Smooth muscle cell (in vitro differentiated cells): ENCODE results near the gene SLC38A1. TPM values are rescaled to one million over a fixed set of nuclear protein-coding genes. Genes with fewer than 3 reads are reported as not detected.
A peak's percentile ranks its signal among the peaks of the same experiment; 100 is the strongest.

Experiments
- DNase-seq: peaks from one replicate; lab custom pipeline; 2025; ENCODE audit not compliant: unreplicated experiment; lab: John Stamatoyannopoulos, UW
- H2AFZ ChIP-seq: fragments of 200-600 bp; sonication (generic); 2 replicates; pipeline ENCODE4 v1.6.0; 2016; ENCODE audit warnings: antibody characterized with exemption, low read depth, mild to moderate bottlenecking
- H3F3A ChIP-seq: fragments of 200-600 bp; sonication (generic); 2 replicates; pipeline ENCODE4 v1.6.0; 2017; ENCODE audit warnings: antibody characterized with exemption, low read depth
- H3K27ac ChIP-seq: fragments of 200-600 bp; sonication (generic); 2 replicates; pipeline ENCODE4 v1.5.1; 2016; ENCODE audit warnings: low read depth, mild to moderate bottlenecking
- H3K27me3 ChIP-seq: fragments of 200-600 bp; sonication (generic); 2 replicates; pipeline ENCODE4 v1.6.1; 2016; ENCODE audit warnings: low read depth, mild to moderate bottlenecking
- H3K36me3 ChIP-seq: fragments of 200-600 bp; sonication (generic); 2 replicates; pipeline ENCODE4 v1.5.1; 2016; ENCODE audit warnings: low read depth
- H3K4me1 ChIP-seq: fragments of 200-600 bp; sonication (generic); 2 replicates; pipeline ENCODE4 v1.5.1; 2016; ENCODE audit warnings: low read depth
- H3K4me2 ChIP-seq: fragments of 200-600 bp; sonication (generic); 2 replicates; pipeline ENCODE4 v1.6.0; 2016; ENCODE audit warnings: mild to moderate bottlenecking
- H3K4me3 ChIP-seq: fragments of 200-600 bp; sonication (generic); 2 replicates; pipeline ENCODE4 v1.5.1; 2016; ENCODE audit warnings: mild to moderate bottlenecking
- H3K79me2 ChIP-seq: fragments of 200-600 bp; sonication (generic); 2 replicates; pipeline ENCODE4 v1.6.0; 2016; ENCODE audit warnings: low read depth, mild to moderate bottlenecking
- H3K9ac ChIP-seq: fragments of 200-600 bp; sonication (generic); 2 replicates; pipeline ENCODE4 v1.6.0; 2016; ENCODE audit warnings: low read depth
- H3K9me3 ChIP-seq: fragments of 200-600 bp; sonication (generic); replicated peaks from 2 replicates; pipeline ENCODE4 v1.5.1; 2016; ENCODE audit warnings: low read depth
- H4K20me1 ChIP-seq: fragments of 200-600 bp; sonication (generic); 2 replicates; pipeline ENCODE4 v1.6.0; 2016; ENCODE audit warnings: low read depth
- CTCF ChIP-seq: fragments of 200-600 bp; sonication (generic); IDR thresholded peaks from 2 replicates; pipeline ENCODE4 v1.5.1; 2017; ENCODE audit warnings: borderline replicate concordance, mild to moderate bottlenecking, antibody characterized with exemption; ENCODE audit not compliant: insufficient read depth, poor library complexity, severe bottlenecking
- WGBS: methylation state at CpG from one replicate; pipeline ENCODE4 v1.1.7; 2016; ENCODE audit warnings: low lambda C conversion rate; 5-methylcytosine and 5-hydroxymethylcytosine counted together
- polyA plus RNA-seq: library from polyadenylated mRNA; unstranded; fragments of >200 nt; fragmentation: Nextera tagmentation; extraction: Ambion mirVana; gene quantifications from 2 replicates; pipeline ENCODE4 v1.2.1, GENCODE V29; 2016
- total RNA-seq: library from RNA; depleted of rRNA; stranded (reverse); fragments of >200 nt; gene quantifications from 2 replicates; pipeline ENCODE4 v1.2.3, GENCODE V29; 2014

SLC38A1 gene
- total and polyA plus RNA-seq, 2 experiments from 2014 or later = 23.5 to 85.8 TPM

GRCh38 chr12:46223047-46223446, 45.8 kb downstream of the SLC38A1 start:
- no peaks in the 10 kb centered on the region for H3K9me3 ChIP-seq
- H3K9ac ChIP-seq = no peak overlapping the region
- H2AFZ ChIP-seq = no peak overlapping the region
- peaks cover 8% of the 10 kb centered on the region for H3F3A ChIP-seq
- H3K36me3 ChIP-seq = no peaks in the 10 kb centered on the region
- H3K4me1 ChIP-seq = peaks cover 19% of the 10 kb centered on the region
- H3K4me3 ChIP-seq = no peak overlapping the region
- H3K4me2 ChIP-seq = no peak overlapping the region
- WGBS = 99% methylated on average over 5 of the region's 5 CpGs
- TF ChIP-seq CTCF = no peak
- H3K79me2 ChIP-seq = peaks cover 21% of the 10 kb centered on the region
- no peaks in the 10 kb centered on the region for H3K27me3 ChIP-seq
- DNase-seq = no peak
- no peaks in the 10 kb centered on the region for H4K20me1 ChIP-seq
- peak overlapping the region; percentile 82 for H3K27ac ChIP-seq

- peak overlapping the region; percentile 82 for H3K27ac ChIP-seq
- no peaks in the 10 kb centered on the region for H3K36me3 ChIP-seq
- WGBS = 97% methylated on average over 1 of the region's 1 CpG
- peaks cover 8% of the 10 kb centered on the region for H3F3A ChIP-seq
- peaks cover 22% of the 10 kb centered on the region for H3K79me2 ChIP-seq
- TF ChIP-seq CTCF = no peak
- H3K4me3 ChIP-seq = no peak overlapping the region
- H3K9ac ChIP-seq = no peak overlapping the region
- H4K20me1 ChIP-seq = no peaks in the 10 kb centered on the region
- no peak overlapping the region for H3K4me2 ChIP-seq
- H2AFZ ChIP-seq = no peak overlapping the region
- H3K27me3 ChIP-seq = no peaks in the 10 kb centered on the region
- peaks cover 19% of the 10 kb centered on the region for H3K4me1 ChIP-seq
- H3K9me3 ChIP-seq = no peaks in the 10 kb centered on the region
- no peak for DNase-seq
Observed at GRCh38 chr12:46222636-46223035, 46.2 kb downstream of the SLC38A1 start.

GRCh38 chr12:46221255-46222128, 47.4 kb downstream of the SLC38A1 start:
- no peak for DNase-seq
- Histone ChIP-seq H3K9me3 (no peaks in the 10 kb centered on the region), H3K4me1 (peaks cover 19% of the 10 kb centered on the region), H3F3A (peaks cover 8% of the 10 kb centered on the region), H4K20me1 (no peaks in the 10 kb centered on the region), H3K36me3 (no peaks in the 10 kb centered on the region), H2AFZ (peak overlapping the region; percentile 34), H3K27me3 (no peaks in the 10 kb centered on the region), H3K79me2 (peaks cover 21% of the 10 kb centered on the region), H3K9ac (peak overlapping the region; percentile 14), H3K4me2 (peak overlapping the region; percentile 41), H3K4me3 (no peak overlapping the region), H3K27ac (peak overlapping the region; percentile 82)
- no peak for TF ChIP-seq CTCF
- WGBS = 29% methylated on average over 4 of the region's 4 CpGs
